ENCODE measurements around the gene OR2G6.

Gene OR2G6

DNA sequence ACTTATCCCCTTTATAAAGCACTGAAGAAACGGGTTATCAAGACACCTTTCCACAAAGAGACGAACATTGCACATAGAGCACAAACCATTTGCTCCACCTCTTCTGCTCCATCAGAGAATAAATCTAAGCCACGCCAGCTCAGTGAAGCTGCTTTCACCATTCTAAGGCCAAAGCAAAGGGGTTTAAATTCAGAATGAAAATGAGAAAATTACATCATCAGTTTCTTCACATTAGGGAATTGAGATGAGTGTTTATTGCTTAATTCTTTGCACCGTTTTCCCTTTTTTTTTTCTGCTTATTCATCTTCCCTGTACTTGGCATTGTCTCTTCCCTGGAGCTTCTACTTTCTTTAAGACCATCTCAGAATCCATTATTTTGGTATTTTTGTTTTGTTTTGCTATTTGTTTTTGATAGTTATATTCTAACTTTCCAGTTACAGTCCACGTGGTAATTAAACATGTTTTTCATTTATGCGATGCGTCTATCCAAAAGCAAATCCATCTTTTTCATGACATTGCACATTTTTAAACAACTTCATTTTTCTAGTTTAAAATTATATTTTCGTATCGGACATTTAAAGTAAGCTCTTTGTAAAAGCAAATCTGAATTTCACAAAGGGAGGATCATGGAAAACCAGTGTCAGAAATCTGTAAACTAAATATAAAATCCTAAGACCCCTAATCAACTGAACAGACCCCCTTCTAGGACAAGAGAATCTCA lies 68.5 kb downstream of the OR2G6 start:
- no peak for DNase-seq (ENCODE audit: low spot score)

Measured in RKO (cell line).